ENCODE measurements around the gene RNGTT.
"Not testable (repeated sequence)": the region's sequence is repeated elsewhere in the genome, so short reads cannot be mapped to it uniquely, and the experiment has no call there.

RNGTT gene
- 46.9 reads per million, percentile 67 among the genes with 10 or more reads in this experiment for total RNA-seq

- DNase-seq, result peak; percentile 95
Measured at GRCh38 chr6:88963139-88964090, at the start of gene RNGTT. Gene RNGTT (minus strand): TSS chr6:88963618. CDS start chr6:88963409, 209 bp downstream.

- no peak for DNase-seq
Measured at GRCh38 chr6:89011436-89011835, 48.0 kb upstream of the RNGTT start.

GRCh38 chr6:89010825-89011224, 47.4 kb upstream of the RNGTT start:
- DNase-seq, result no peak

- no peak for DNase-seq
Measured at GRCh38 chr6:89009624-89010059, 46.2 kb upstream of the RNGTT start.

GRCh38 chr6:89008815-89009374, 45.5 kb upstream of the RNGTT start:
- no peak for DNase-seq

- DNase-seq, result no peak
Measured at GRCh38 chr6:89008001-89008814, 44.8 kb upstream of the RNGTT start.

GRCh38 chr6:89007209-89008000, 44.0 kb upstream of the RNGTT start:
- no peak for DNase-seq

- DNase-seq, result no peak
Measured at GRCh38 chr6:89002523-89002922, 39.1 kb upstream of the RNGTT start.

- DNase-seq, result no peak
Measured at GRCh38 chr6:88997327-88997726, 33.9 kb upstream of the RNGTT start.

- DNase-seq, result no peak
Measured at GRCh38 chr6:88992741-88993552, 29.5 kb upstream of the RNGTT start.

GRCh38 chr6:88989215-88989614, 25.8 kb upstream of the RNGTT start:
- DNase-seq, result no peak

- DNase-seq, result no peak
Measured at GRCh38 chr6:88987922-88988321, 24.5 kb upstream of the RNGTT start.

GRCh38 chr6:88985901-88986300, 22.5 kb upstream of the RNGTT start:
- DNase-seq, result no peak

GRCh38 chr6:88984606-88985005, 21.2 kb upstream of the RNGTT start:
- DNase-seq, result no peak

GRCh38 chr6:88984152-88984551, 20.7 kb upstream of the RNGTT start:
- no peak for DNase-seq

GRCh38 chr6:88983532-88983931, 20.1 kb upstream of the RNGTT start:
- no peak for DNase-seq

- not testable (repeated sequence) for DNase-seq
Measured at GRCh38 chr6:88983129-88983528, 19.7 kb upstream of the RNGTT start.

- no peak for DNase-seq
Measured at GRCh38 chr6:88982720-88983119, 19.3 kb upstream of the RNGTT start.

GRCh38 chr6:88975369-88975768, 12.0 kb upstream of the RNGTT start:
- no peak for DNase-seq

- DNase-seq, result no peak
Measured at GRCh38 chr6:88972504-88973423, 9.3 kb upstream of the RNGTT start.
